ENCODE measurements around the gene CHST3. TPM values are rescaled to one million over a fixed set of nuclear protein-coding genes. Genes with fewer than 3 reads are reported as not detected.

Gene CHST3
- total and polyA plus RNA-seq, 9 of the 15 experiments (the other 6 are each of a cell fraction or from before 2014, with no cell fraction given) = 0.01 to 1.3 (median 0.15) TPM

- in situ Hi-C loops (cut with MboI) = no loop called here
- intact Hi-C loops (cut with micrococcal nuclease) = no loop called here
- no peak overlapping the region for H2AFZ ChIP-seq (ENCODE audit: low read depth, low read length)
- no peak overlapping the region for H3K4me3 ChIP-seq
- no peaks in the 10 kb centered on the region for H3K79me2 ChIP-seq (ENCODE audit: control insufficient read depth, insufficient read depth, low read length)
- POLR2A ChIA-PET = interaction anchor here (0.8 kb wide), 1 partner anchor 37 kb away, joined by 3 read pairs; no protein-coding TSS in a partner anchor
- CTCF ChIA-PET (ENCODE audit: low intra/inter-chr PET ratio) = no interaction called here
- H3K4me1 ChIP-seq (replicated peaks in 1 of 2; ENCODE audit: control insufficient read depth in 2 of 2, insufficient read depth in 2 of 2, low read length in 2 of 2) = peaks cover 0 to 4% of the 10 kb centered on the region in 2 experiments; a peak in 2 of 5 replicates
- H3K27ac ChIP-seq (ENCODE audit: extremely low read depth, low read depth, low read length) = no peak overlapping the region
- no peaks in the 10 kb centered on the region for H4K20me1 ChIP-seq (replicated peaks; ENCODE audit: control insufficient read depth, insufficient read depth, low read length)
- 11% methylated on average over 9 of the region's 9 CpGs for WGBS (ENCODE audit: insufficient coverage, low coverage, missing lambda C conversion rate)
- BruUV-seq (replicated peaks) = no TSS peak
- no peak overlapping the region for H3K4me2 ChIP-seq (ENCODE audit: insufficient read depth, low read length)
- no peaks in the 10 kb centered on the region for H3K9me1 ChIP-seq (ENCODE audit: control insufficient read depth, insufficient read depth, low read length)
- no peaks in the 10 kb centered on the region for H3K36me3 ChIP-seq (ENCODE audit: control insufficient read depth, insufficient read depth, low read length)
- ATAC-seq = peak; percentile 51; the same call in 1 of the 3 replicates
- H3K9ac ChIP-seq (ENCODE audit: insufficient read depth in 1 of 2, low read depth in 2 of 2, low read length in 2 of 2) = no peak overlapping the region
- H3K27me3 ChIP-seq (ENCODE audit: control insufficient read depth in 2 of 2, insufficient read depth in 2 of 2, low read length in 2 of 2) = peaks cover 9 to 15% of the 10 kb centered on the region in 2 experiments; a peak in 3 of 5 replicates
- DNase-seq (ENCODE audit: extremely low read depth in 1 of 4, low spot score in 3 of 4) = peak in 1 of 4 experiments; percentile 47
- peaks cover 10% of the 10 kb centered on the region for H3K9me3 ChIP-seq (replicated peaks; ENCODE audit: control insufficient read depth, insufficient read depth, low read depth, low read length)
- FAIRE-seq = no peak
- TF ChIP-seq NFE2 (IDR thresholded peaks at IDR 0.05; ENCODE audit: low read depth) = 0 out of 2 replicates have a peak, but pooled peaks have one; percentile 1
- 0 out of 2 replicates have a peak, but pooled peaks have one; percentile 17 for TF ChIP-seq CEBPB (tag; IDR thresholded peaks at IDR 0.05)
- TF ChIP-seq PATZ1 (CRISPR knock-in tag; IDR thresholded peaks at IDR 0.05; ENCODE audit: borderline replicate concordance) = no peak
- no peak for TF ChIP-seq CREM (IDR thresholded peaks at IDR 0.05; ENCODE audit: low read depth)
- no peak for TF ChIP-seq ZNF324 (CRISPR knock-in tag; IDR thresholded peaks at IDR 0.05)
- TF ChIP-seq ZBTB33 (CRISPR knock-in tag; IDR thresholded peaks at IDR 0.05) = peak; percentile 51; the same call in 1 of the 2 replicates
- no peak for TF ChIP-seq GTF2E2 (tag; IDR thresholded peaks at IDR 0.05)
- no peak for TF ChIP-seq ETS1 (conservative IDR thresholded peaks at IDR 0.05; ENCODE audit: control insufficient read depth, low read depth, low read length)
- no peak for TF ChIP-seq MEF2D (tag; conservative IDR thresholded peaks at IDR 0.05; ENCODE audit: low read depth)
- TF ChIP-seq HMGN3 (IDR thresholded peaks at IDR 0.05; ENCODE audit: borderline replicate concordance, extremely low read depth, insufficient read length, low read depth, low read length) = no peak
- no peak for TF ChIP-seq RBM17 (IDR thresholded peaks at IDR 0.05; ENCODE audit: borderline replicate concordance, low read depth, low read length)
- peak; percentile 28 to 48 (median 45); a peak in 5 of 6 replicates for TF ChIP-seq CTCF (IDR thresholded peaks at IDR 0.05 in 2 of 3, conservative IDR thresholded peaks at IDR 0.05 in 1 of 3; ENCODE audit: insufficient read depth in 2 of 3, low read depth in 1 of 3, low read length in 3 of 3)
Measured at GRCh38 chr10:71957546-71958275, 6.5 kb upstream of the CHST3 start.

Measured in K562 (cell line).